Measurements from ENCODE around the gene RAB35. TPM values are rescaled to one million over a fixed set of nuclear protein-coding genes. Genes with fewer than 3 reads are reported as not detected.
A peak's percentile ranks its signal among the peaks of the same experiment; 100 is the strongest.

The RAB35 gene
- total and polyA plus RNA-seq, 2 donors (not counting 1 experiment from before 2014, with no cell fraction given), result 20.4 to 52.9 TPM

DNA sequence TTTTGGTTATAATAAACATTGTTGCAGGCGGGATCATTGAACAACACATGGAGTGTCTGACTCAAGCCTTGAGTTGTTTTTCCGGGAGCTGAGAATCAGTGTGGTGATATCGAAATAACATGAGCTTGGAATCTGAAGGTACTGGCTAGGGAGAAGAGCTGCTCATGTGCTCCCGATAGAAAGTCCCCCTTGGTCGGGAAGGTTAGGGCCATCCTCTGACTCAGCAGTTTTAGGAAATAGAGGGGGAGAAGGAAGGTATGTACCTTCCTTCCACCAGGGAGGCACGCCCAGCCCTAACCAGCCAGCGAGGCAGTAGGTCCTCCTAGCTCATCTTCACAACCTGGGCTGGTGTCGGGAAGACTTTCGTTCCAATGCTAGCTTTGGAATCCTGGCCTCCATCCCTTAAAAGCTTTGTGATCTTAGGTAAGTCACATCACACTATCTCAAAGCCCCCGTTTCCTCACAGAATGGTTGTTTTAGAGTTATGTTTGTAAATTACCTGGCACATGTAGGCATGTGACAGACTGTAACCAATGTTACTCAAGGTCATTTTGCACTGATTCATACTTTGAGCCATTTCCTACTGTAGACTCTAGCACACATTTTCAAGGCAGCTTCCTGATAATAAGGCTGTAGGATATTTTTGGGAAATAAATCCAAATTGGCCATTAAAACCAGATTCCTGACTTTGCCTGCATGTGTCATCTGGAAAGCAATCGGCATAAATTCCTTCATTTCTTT lies 1.9 kb upstream of the RAB35 start:
- no peak for ATAC-seq (ENCODE audit: low read depth)
- no peak for DNase-seq
- H3K9ac ChIP-seq (ENCODE audit: low read length), result no peak overlapping the region
- no peaks in the 10 kb centered on the region for H3K27me3 Mint-ChIP-seq
- H3K4me2 ChIP-seq (replicated peaks; ENCODE audit: low read depth, low read length, poor library complexity, severe bottlenecking), result peak overlapping the region; percentile 77
- H3K36me3 ChIP-seq (replicated peaks in 1 of 2; ENCODE audit: control extremely low read depth in 1 of 2, control insufficient read depth in 1 of 2, extremely low read depth in 1 of 2, insufficient read depth in 2 of 2, low read length in 1 of 2), result peaks cover 0 to 4% of the 10 kb centered on the region in 2 experiments
- ChIA-PET POLR2A (interaction anchor here (0.6 to 4.1 kb wide), 4 partner anchors 15 to 82 kb away, joined by 3 to 23 read pairs (median 14); partner anchors contain the start of gene RPLP0), CTCF (interaction anchor here (0.6 to 2.5 kb wide), 4 partner anchors 31 to 786 kb away, joined by 3 to 12 read pairs (median 6); no protein-coding TSS in a partner anchor)
- H3K79me2 ChIP-seq (ENCODE audit: control insufficient read depth, insufficient read depth, low read length), result peaks cover 52% of the 10 kb centered on the region
- peaks cover 39% of the 10 kb centered on the region for H4K20me1 ChIP-seq (ENCODE audit: control insufficient read depth, insufficient read depth, low read length, poor library complexity, severe bottlenecking)
- H3K4me1 Mint-ChIP-seq, result peaks cover 69% of the 10 kb centered on the region
- H3K9me3 Mint-ChIP-seq (ENCODE audit: insufficient read depth), result no peaks in the 10 kb centered on the region
- intact Hi-C loops (cut with micrococcal nuclease), result loop anchor here (5.0 kb wide), 1 partner anchor 74 kb away; the partner anchor contains the start of gene GCN1
- peak overlapping the region; percentile 87 for H3K4me3 Mint-ChIP-seq
- TF ChIP-seq EZH2 (IDR thresholded peaks at IDR 0.05; ENCODE audit: borderline replicate concordance, insufficient read depth, low read depth, low read length, poor library complexity, severe bottlenecking), result no peak
- TF ChIP-seq, protein P1, sequence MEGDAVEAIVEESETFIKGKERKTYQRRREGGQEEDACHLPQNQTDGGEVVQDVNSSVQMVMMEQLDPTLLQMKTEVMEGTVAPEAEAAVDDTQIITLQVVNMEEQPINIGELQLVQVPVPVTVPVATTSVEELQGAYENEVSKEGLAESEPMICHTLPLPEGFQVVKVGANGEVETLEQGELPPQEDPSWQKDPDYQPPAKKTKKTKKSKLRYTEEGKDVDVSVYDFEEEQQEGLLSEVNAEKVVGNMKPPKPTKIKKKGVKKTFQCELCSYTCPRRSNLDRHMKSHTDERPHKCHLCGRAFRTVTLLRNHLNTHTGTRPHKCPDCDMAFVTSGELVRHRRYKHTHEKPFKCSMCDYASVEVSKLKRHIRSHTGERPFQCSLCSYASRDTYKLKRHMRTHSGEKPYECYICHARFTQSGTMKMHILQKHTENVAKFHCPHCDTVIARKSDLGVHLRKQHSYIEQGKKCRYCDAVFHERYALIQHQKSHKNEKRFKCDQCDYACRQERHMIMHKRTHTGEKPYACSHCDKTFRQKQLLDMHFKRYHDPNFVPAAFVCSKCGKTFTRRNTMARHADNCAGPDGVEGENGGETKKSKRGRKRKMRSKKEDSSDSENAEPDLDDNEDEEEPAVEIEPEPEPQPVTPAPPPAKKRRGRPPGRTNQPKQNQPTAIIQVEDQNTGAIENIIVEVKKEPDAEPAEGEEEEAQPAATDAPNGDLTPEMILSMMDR (IDR thresholded peaks at IDR 0.05), result no peak
- H3K4me1 ChIP-seq (ENCODE audit: control insufficient read depth in 2 of 2, insufficient read depth in 2 of 2, low read length in 2 of 2), result peaks cover 40 to 68% of the 10 kb centered on the region in 2 donors
- no peak overlapping the region for H2AFZ ChIP-seq (ENCODE audit: insufficient read depth, low read depth, low read length, poor library complexity, severe bottlenecking)
- no peak overlapping the region for H3K27ac ChIP-seq (ENCODE audit: low read length in 2 of 2)
- no peak overlapping the region for H3K4me3 ChIP-seq (ENCODE audit: control extremely low read depth in 1 of 5, extremely low read depth in 1 of 5, insufficient read depth in 1 of 5, low read depth in 2 of 5, low read length in 4 of 5)
- H3K27ac Mint-ChIP-seq, result peak overlapping the region; percentile 86
- 85% methylated on average over 6 of the region's 11 CpGs for WGBS (ENCODE audit: insufficient coverage)
- H3K27me3 ChIP-seq (replicated peaks in 1 of 4; ENCODE audit: control extremely low read depth in 1 of 4, control insufficient read depth in 3 of 4, insufficient read depth in 4 of 4, low read length in 3 of 4), result no peaks in the 10 kb centered on the region
- H3K9me3 ChIP-seq (ENCODE audit: control extremely low read depth in 1 of 3, control insufficient read depth in 2 of 3, insufficient read depth in 1 of 3, low read length in 2 of 3), result peaks cover 0 to 3% (median 0%) of the 10 kb centered on the region in 3 donors

DNA sequence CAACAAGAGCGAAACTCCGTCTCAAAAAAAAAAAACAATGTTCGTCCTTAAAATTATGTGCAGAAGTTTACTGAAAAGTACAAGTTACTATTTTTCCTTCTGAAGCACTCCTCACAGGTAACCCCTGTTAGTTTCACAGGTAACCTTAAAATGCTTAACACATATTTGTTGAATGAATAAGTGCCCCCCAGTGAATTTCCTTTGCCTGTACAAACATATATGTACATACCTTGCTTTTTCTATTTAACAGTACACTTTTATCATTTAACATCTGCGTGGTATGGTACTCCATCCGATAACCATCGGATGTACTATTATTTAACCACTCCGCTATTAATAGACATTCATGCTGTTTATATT lies 1.4 kb upstream of the RAB35 start:
- no peak for DNase-seq
- peaks cover 0 to 4% of the 10 kb centered on the region in 2 experiments for H3K36me3 ChIP-seq (replicated peaks in 1 of 2; ENCODE audit: control extremely low read depth in 1 of 2, control insufficient read depth in 1 of 2, extremely low read depth in 1 of 2, insufficient read depth in 2 of 2, low read length in 1 of 2)
- H3K27me3 ChIP-seq (replicated peaks in 1 of 4; ENCODE audit: control extremely low read depth in 1 of 4, control insufficient read depth in 3 of 4, insufficient read depth in 4 of 4, low read length in 3 of 4), result no peaks in the 10 kb centered on the region
- peak overlapping the region in 4 of 5 experiments; percentile 61 to 92 (median 80) for H3K4me3 ChIP-seq (ENCODE audit: control extremely low read depth in 1 of 5, extremely low read depth in 1 of 5, insufficient read depth in 1 of 5, low read depth in 2 of 5, low read length in 4 of 5)
- Mint-ChIP-seq H3K27ac (peak overlapping the region; percentile 86), H3K4me1 (peaks cover 67% of the 10 kb centered on the region), H3K27me3 (no peaks in the 10 kb centered on the region), H3K9me3 (ENCODE audit: insufficient read depth) (no peaks in the 10 kb centered on the region), H3K4me3 (peak overlapping the region; percentile 87)
- WGBS (ENCODE audit: insufficient coverage), result 72% methylated on average over 2 of the region's 7 CpGs
- peaks cover 58% of the 10 kb centered on the region for H3K79me2 ChIP-seq (ENCODE audit: control insufficient read depth, insufficient read depth, low read length)
- ATAC-seq (ENCODE audit: low read depth), result no peak
- H3K4me1 ChIP-seq (ENCODE audit: control insufficient read depth in 2 of 2, insufficient read depth in 2 of 2, low read length in 2 of 2), result peaks cover 38 to 62% of the 10 kb centered on the region in 2 donors
- H3K27ac ChIP-seq (ENCODE audit: low read length in 2 of 2), result no peak overlapping the region
- peak overlapping the region; percentile 77 for H3K4me2 ChIP-seq (replicated peaks; ENCODE audit: low read depth, low read length, poor library complexity, severe bottlenecking)
- TF ChIP-seq, protein P1 (IDR thresholded peaks at IDR 0.05), result no peak
- no peak for TF ChIP-seq EZH2 (IDR thresholded peaks at IDR 0.05; ENCODE audit: borderline replicate concordance, insufficient read depth, low read depth, low read length, poor library complexity, severe bottlenecking)
- POLR2A ChIA-PET, result interaction anchor here (0.7 to 4.1 kb wide), 3 partner anchors 15 to 83 kb away, joined by 3 to 23 read pairs (median 22); partner anchors contain the start of gene RPLP0
- CTCF ChIA-PET, result interaction anchor here (0.6 to 2.5 kb wide), 4 partner anchors 15 to 82 kb away, joined by 3 to 12 read pairs (median 4); no protein-coding TSS in a partner anchor
- intact Hi-C loops (cut with micrococcal nuclease), result loop anchor here (1.0 to 5.0 kb wide), 4 partner anchors 15 to 241 kb away; partner anchors contain the start of genes CIT, GCN1 and RNU4-1
- H3K9me3 ChIP-seq (ENCODE audit: control extremely low read depth in 1 of 3, control insufficient read depth in 2 of 3, insufficient read depth in 1 of 3, low read length in 2 of 3), result peaks cover 0 to 3% (median 0%) of the 10 kb centered on the region in 3 donors
- H2AFZ ChIP-seq (ENCODE audit: insufficient read depth, low read depth, low read length, poor library complexity, severe bottlenecking), result no peak overlapping the region
- H4K20me1 ChIP-seq (ENCODE audit: control insufficient read depth, insufficient read depth, low read length, poor library complexity, severe bottlenecking), result peaks cover 45% of the 10 kb centered on the region
- H3K9ac ChIP-seq (ENCODE audit: low read length), result peak overlapping the region; percentile 74
